GM12865 (cell line): ENCODE results near the gene NRIP2.
"Not testable (repeated sequence)": the region's sequence is repeated elsewhere in the genome, so short reads cannot be mapped to it uniquely, and the experiment has no call there.

ENCODE experiments used
- DNase-seq: peaks from one replicate; pipeline ENCODE4 v3.0.0; 2010; ENCODE audit warnings: low read depth
- H3K4me3 ChIP-seq: 2 replicates; pipeline ENCODE4 v1.5.1; 2011; ENCODE audit warnings: mild to moderate bottlenecking, low read depth, low read length, control low read depth
- TF ChIP-seq, protein P1 (sequence below): IDR thresholded peaks from 2 replicates; pipeline ENCODE4 v1.5.1; 2011; ENCODE audit warnings: low read length, control low read depth, low read depth, inconsistent platforms; ENCODE audit not compliant: insufficient read depth; ENCODE audit errors: missing control alignments

NRIP2 gene, protein sequence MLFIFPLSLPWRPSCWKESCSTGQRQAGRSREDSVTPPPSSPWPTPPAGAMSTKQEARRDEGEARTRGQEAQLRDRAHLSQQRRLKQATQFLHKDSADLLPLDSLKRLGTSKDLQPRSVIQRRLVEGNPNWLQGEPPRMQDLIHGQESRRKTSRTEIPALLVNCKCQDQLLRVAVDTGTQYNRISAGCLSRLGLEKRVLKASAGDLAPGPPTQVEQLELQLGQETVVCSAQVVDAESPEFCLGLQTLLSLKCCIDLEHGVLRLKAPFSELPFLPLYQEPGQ

DNA sequence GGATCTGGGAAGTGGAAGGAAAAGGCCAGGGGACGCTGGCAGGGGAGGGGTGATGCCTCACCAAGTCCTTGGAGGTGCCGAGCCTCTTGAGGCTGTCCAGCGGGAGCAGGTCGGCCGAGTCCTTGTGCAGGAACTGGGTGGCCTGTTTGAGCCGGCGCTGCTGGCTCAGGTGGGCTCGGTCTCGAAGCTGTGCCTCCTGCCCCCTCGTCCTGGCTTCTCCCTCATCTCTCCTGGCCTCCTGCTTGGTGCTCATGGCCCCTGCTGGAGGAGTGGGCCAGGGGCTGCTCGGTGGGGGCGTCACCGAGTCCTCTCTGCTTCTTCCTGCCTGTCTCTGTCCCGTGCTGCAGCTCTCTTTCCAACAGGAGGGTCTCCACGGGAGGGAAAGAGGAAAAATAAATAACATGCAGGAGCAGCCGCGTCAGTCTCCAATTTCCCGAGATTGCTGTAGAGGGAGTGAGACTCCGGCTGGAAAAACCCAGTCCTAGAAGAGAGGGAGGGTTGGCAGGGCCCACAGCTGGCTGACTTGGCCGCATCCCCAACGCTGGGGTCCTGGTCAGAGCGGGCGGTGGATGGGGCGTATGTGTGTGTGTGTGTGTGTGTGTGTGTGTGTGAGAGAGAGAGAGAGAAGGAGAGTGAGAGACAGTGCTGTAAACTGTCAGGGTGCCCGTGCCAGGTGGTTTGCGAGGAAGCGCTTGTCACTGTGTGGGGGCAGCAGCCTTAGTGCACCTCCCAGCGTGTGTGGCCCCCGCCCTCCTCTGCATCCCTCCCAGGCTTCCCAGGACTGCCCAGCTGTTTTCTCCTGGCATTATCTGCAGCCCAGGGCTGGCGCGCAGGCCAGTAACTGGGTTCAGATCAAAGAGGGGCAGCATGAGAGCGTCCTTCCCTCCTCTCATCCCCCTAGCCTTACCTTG lies at the start of gene NRIP2:
Gene NRIP2 (minus strand): TSS at position 455 of the 911 bp plus-strand sequence. CDS start 52 bp downstream, at position 403.
- DNase-seq, result no peak
- TF ChIP-seq, protein P1, sequence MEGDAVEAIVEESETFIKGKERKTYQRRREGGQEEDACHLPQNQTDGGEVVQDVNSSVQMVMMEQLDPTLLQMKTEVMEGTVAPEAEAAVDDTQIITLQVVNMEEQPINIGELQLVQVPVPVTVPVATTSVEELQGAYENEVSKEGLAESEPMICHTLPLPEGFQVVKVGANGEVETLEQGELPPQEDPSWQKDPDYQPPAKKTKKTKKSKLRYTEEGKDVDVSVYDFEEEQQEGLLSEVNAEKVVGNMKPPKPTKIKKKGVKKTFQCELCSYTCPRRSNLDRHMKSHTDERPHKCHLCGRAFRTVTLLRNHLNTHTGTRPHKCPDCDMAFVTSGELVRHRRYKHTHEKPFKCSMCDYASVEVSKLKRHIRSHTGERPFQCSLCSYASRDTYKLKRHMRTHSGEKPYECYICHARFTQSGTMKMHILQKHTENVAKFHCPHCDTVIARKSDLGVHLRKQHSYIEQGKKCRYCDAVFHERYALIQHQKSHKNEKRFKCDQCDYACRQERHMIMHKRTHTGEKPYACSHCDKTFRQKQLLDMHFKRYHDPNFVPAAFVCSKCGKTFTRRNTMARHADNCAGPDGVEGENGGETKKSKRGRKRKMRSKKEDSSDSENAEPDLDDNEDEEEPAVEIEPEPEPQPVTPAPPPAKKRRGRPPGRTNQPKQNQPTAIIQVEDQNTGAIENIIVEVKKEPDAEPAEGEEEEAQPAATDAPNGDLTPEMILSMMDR, result no peak
- no peak within 1 kb of the TSS for H3K4me3 ChIP-seq

DNA sequence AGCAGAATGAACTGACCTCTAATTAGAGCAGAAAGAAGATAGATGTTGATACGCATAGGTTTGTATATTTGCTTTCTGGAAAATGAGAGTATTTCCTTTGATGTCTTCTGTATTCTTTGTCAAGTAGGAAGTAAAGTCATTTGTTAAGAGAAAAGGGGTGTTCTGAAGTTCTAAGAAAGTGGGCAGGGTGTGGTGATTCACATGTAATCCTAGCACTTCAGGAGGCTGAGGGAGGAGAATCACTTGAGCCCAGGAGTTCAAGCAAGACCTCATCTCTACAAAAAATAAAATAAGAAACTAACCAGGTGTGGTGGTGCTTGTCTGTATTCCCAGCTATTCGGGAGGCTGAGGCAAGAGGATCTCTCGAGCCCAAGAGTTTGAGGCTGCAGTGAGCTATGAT lies 45.0 kb upstream of the NRIP2 start:
- TF ChIP-seq, protein P1, result no peak
- H3K4me3 ChIP-seq, result no peak overlapping the region
- DNase-seq, result no peak

DNA sequence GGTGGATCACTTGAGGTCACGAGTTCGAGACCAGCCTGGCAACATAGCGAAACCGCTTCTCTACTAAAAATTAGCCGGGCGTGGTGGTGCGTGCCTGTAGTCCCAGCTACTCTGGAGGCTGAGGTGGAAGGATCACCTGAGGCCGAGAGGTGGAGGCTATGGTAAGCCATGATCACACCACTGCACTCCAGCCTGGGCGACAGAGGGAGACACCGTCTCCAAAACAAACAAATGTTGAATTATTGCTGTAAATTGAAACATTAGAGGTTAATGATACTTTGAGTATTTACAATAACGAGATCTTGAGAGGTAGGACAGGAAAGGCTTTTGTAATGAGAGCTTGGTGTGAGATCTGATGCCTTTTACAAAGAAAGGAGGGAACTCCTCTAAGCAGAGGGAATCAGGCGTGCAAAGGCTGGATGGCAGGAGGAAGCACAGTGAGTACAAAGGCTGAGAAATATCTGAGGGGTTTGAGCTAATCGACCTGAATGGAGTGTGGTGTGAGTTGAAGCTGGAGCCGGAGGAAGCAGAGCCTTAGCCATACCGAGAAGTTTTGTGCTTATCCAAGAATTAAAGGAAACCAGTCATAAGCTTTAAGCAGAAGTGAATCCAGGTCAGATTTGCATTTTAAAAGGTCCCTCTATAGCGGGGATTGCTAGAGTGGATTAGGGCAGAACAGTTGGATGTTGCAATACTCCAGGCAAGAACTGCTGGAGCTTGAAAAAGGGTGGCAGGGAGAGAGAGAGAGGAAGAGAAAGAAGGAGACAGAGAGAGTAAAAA lies 43.3 kb upstream of the NRIP2 start:
- DNase-seq, result peak; percentile 47
- peak overlapping the region; percentile 75 for H3K4me3 ChIP-seq
- TF ChIP-seq, protein P1, result no peak

DNA sequence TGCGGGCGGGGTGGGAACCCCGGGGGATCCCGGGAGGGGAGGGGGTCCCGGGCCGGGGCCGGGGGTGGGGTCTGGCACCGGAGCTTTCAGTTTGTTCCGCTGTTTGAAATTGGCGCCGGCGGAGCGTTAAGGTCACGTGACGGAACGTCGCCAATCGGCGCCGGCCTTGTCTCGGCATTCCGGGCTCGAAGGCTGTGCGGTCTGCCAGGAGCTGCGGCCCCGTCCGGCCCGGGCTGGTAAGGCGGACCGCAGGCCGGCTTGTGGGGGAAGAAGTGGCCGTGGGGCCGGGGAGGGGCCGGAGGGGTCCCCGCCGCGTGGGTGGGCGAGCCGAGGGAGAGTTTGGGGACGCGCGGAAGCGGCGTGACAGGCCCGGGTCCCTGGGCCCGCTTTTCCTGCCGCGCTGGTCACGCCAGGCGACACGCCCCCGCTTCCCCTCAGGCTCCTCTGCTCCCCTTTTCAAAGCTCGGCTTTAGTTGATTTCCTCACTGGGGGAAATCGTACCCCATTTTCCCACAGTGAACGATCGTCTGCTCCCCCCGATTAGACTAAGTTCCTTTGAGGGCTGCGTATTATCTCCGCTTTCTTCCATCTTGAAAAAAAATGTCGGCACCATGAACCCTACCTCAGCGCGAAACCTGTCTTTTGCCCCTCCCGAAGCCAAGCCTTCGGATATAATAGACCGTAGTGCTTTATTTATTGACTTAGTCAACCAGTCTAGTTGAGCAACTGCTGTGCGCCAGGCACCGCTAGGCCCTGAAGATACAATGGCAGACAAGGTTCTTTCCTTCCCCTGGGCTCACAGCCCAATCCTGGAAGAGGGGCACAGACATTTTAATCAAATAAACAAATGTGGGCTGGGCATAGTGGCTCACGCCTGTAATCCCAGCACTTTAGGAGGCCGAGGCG lies 42.5 kb upstream of the NRIP2 start, which contains the start of the genes FOXM1 and RHNO1:
Gene FOXM1 (minus strand): TSS at position 128 of the 906 bp plus-strand sequence. CDS start 2,696 bp downstream, outside the sequence.
Gene RHNO1 (plus strand): TSS at position 177 of the 906 bp plus-strand sequence. CDS start 8,144 bp downstream, outside the sequence.
- TF ChIP-seq, protein P1, result no peak

DNA sequence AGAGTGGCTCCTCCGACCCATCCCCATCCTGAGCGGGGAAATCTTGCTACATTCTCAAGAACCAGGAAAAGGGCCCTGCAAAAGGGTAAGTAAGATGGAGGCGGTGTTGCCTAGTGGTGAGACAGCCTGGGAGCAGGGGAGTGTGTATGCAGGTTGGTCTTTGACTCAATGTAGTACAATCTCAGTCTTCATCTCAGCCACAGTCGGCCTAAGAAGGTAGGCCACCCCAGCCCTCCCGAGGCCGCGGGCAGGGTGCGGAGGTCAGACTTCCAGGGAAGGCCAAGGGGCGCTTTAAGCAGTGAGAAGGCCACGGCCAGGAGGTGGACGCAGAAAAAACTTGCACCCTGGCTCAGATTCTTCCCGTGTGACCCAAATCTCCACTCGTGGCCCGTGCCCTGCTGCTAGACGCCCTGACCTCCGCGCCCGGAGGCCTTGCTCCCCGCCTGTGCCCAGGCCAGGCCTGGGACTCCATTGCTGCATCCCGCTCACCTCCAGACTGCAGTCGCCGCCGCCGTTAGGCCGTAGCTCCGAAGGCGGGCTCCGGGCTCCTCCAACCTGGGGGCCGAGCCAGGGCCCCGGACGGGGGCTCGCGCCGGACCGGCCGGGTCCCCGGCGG lies 41.7 kb upstream of the NRIP2 start:
- peak overlapping the region; percentile 75 for H3K4me3 ChIP-seq
- peak; percentile 57 for DNase-seq
- TF ChIP-seq, protein P1, result no peak

More for the DNA sequence above, 42.5 kb upstream of the NRIP2 start, which contains the start of the genes FOXM1 and RHNO1:
- DNase-seq, result peak; percentile 92
- H3K4me3 ChIP-seq, result peak within 1 kb of the TSS; percentile 75

DNA sequence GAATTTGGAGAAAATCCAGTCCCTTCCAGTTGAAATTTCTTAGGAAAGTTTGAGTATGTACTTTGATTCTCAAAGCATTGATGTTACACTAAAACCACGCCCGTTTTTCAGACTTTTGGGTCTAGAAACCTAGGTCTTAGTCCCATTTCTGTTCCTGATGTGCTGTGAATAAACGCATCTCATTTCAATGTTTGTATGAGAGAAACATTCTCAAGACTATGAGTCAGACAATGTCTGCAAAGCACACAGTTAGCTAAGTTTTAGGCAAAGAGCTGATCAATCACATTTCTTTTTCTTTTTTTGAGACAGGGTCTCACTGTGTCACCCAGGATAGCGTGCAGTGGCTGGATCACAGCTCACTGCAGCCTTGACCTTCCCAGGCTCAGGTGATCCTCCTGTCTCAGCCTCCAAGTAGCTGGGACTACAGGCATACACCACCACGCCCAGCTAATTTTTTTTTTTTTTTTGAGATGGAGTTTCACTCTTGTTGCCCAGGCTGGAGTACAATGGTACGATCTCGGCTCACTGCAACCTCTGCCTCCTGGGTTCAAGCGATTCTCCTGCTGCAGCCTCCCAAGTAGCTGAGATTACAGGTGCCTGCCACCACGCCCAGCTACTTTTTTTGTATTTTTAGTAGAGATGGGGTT lies 34.3 kb upstream of the NRIP2 start:
- H3K4me3 ChIP-seq, DNase-seq: not testable (repeated sequence)
